NCI-H1694 treated with DMSO at 0.1 percent for 48 hours (cell line): Measurements from ENCODE around the gene CDC42BPA.
"Not testable (repeated sequence)": the region's sequence is repeated elsewhere in the genome, so short reads cannot be mapped to it uniquely, and the experiment has no call there.

Experiments used
- DNase-seq: peaks from one replicate; lab custom pipeline; 2025; lab: John Stamatoyannopoulos, UW

The CDC42BPA gene

GRCh38 chr1:227062306-227062705, 256.0 kb downstream of the CDC42BPA start:
- no peak for DNase-seq

- DNase-seq = no peak
Measured at GRCh38 chr1:227059076-227059475, 259.2 kb downstream of the CDC42BPA start.

- no peak for DNase-seq
Measured at GRCh38 chr1:227058321-227058751, 260.0 kb downstream of the CDC42BPA start.

GRCh38 chr1:227049253-227049652, 269.0 kb downstream of the CDC42BPA start:
- DNase-seq = no peak

DNA sequence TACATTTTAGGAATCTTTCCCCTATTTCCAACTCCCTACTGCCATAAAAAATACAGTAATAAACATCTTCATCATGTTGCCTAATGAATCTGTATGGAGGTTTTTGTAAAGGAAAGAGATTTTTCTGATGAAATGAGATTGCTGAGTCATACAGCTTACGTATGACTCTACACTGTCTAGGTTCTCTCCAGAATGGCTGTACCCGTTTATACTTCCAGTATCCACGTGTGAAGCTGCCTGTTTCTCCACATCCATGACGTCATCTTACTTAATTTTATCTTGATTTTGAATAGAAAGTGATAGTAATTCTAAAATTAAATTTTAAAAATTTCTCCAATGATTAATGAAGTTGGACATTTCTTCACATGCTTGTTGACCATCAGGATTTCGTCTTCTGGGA, 274.5 kb downstream of the CDC42BPA start:
- DNase-seq = no peak

- no peak for DNase-seq
Measured at GRCh38 chr1:227042292-227042691, 276.0 kb downstream of the CDC42BPA start.

DNA sequence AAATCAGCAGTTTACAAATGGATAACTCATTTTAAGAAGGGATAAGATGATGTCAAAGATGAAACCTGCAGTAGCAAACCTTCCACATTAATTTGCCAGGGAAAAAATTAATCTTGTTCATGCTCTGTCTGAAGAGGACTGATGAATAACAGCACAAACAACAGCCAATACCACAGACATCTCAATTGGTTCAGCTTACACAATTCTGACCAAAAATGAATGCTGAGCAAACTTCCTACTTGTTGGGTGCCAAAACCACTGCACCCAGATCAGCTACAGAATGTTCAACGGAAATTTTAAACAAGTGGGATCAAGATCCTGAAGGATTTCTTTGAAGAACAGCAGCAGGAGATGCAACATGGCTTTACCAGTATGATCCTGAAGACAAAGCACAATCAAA, 279.9 kb downstream of the CDC42BPA start:
- DNase-seq = no peak

- DNase-seq = no peak
Measured at GRCh38 chr1:227037121-227037520, 281.2 kb downstream of the CDC42BPA start.

- DNase-seq = no peak
Measured at GRCh38 chr1:227035316-227035715, 283.0 kb downstream of the CDC42BPA start.

GRCh38 chr1:227033880-227034279, 284.4 kb downstream of the CDC42BPA start:
- no peak for DNase-seq

DNA sequence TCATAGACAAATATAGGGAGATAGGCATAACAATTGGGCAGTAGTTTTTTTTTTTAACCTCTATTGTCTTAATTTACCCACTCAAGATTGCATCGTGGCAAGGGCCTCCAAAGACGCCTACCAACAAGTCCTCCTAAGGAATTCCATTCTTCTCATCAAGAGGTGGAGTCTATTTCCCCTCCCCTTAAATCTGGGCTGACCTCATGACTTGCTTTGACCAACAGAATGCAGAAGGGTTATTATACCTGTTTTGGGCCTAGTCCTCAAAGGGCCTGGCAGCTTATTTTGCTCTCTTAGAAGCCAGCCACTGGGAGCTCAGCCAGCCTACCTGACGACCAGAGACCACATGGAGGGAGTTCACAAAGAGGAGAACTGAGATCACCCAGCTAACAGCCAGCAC, 285.9 kb downstream of the CDC42BPA start:
- no peak for DNase-seq

- no peak for DNase-seq
Measured at GRCh38 chr1:227016990-227017389, 301.3 kb downstream of the CDC42BPA start.

- DNase-seq = no peak
Measured at GRCh38 chr1:227010645-227011044, 307.6 kb downstream of the CDC42BPA start.

GRCh38 chr1:227009937-227010336, 308.4 kb downstream of the CDC42BPA start:
- DNase-seq = no peak

- DNase-seq = no peak
Measured at GRCh38 chr1:227006226-227006796, 312.0 kb downstream of the CDC42BPA start.

- DNase-seq = no peak
Measured at GRCh38 chr1:227004796-227005195, 313.5 kb downstream of the CDC42BPA start.

DNA sequence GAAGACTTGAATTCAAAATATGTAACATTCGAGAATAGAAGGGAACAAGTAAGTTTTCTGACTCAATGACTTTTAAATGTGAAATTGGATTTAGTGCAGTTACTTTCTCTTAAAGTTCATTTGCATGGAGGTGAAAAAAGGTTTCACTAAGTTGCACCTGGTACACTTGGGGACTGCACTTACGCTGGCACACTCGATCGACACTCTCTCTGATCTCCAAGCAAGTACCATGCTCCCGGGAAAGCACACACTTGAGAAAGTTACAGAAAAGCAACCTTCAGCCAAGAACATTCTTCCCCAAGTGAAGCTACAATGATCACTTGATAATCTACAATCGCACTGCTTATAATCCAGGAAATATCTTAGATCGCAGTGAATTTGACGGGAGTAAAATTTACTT, 315.1 kb downstream of the CDC42BPA start:
- DNase-seq = no peak

GRCh38 chr1:227002531-227003049, 315.7 kb downstream of the CDC42BPA start:
- DNase-seq = no peak

DNA sequence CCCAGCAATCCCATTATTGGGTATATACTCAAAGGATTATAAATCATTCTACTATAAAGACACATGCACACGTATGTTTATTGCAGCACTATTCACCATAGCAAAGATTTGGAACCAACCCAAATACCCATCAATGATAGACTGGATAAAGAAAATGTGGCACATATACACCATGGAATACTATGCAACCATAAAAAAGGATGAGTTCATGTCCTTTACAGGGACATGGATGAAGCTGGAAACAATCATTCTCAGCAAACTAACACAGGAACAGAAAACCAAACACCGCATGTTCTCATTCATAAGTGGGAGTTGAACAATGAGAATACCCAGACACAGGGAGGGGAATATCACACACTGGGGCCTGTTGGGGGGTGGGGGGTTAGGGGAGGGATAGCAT, 318.7 kb downstream of the CDC42BPA start:
- DNase-seq = not testable (repeated sequence)

- no peak for DNase-seq
Measured at GRCh38 chr1:226995365-226996332, 322.6 kb downstream of the CDC42BPA start.

DNA sequence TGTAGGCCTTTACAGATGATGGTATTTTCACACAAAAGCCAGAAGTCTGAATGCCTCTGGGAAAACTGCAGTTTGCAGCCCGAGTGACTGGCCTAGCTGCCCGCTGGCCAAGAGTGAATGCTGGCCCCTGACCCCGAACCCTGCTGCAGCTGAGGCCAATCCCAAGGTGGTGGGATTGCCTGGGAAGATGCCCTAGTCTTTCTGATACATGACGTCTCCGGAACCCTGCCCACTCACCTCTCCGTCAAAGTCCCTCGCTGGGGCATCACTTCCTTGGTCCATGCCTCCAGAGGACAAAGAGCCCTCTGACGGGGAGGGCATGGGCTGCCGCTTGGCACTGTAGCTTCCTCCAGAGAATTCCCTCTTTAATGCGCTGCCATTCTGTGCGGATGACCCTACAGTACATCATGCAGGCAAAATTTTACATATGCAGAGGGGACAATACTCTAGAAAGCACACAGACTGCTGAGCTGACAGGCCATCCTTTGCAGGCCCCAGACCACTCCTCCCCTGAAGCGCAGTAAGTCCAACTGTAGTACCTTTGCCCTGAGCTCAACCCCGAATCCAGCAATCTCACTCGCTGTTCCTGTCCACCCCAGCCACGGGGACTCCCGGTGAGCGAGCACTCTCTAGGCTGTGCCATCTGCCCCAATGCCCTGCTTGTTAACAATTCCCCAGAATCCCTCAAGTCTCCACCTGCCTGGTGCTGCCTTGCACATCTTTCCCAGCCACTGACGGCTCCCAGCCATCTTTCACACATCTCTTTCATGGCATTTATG, 323.5 kb downstream of the CDC42BPA start:
- no peak for DNase-seq
